Retinal pigment epithelial cell (primary cell): ENCODE measurements around the gene CLASP1.
"Not testable (repeated sequence)": the region's sequence is repeated elsewhere in the genome, so short reads cannot be mapped to it uniquely, and the experiment has no call there.

Experiments used
- DNase-seq: peaks from one replicate; pipeline ENCODE4 v3.0.0-alpha.2; 2010; ENCODE audit warnings: low read depth
- H3K4me3 ChIP-seq: 2 replicates; pipeline ENCODE4 v1.5.1; 2011; ENCODE audit warnings: mild to moderate bottlenecking, low read length, control low read depth, moderate library complexity
- CTCF ChIP-seq: conservative IDR thresholded peaks from 2 replicates; pipeline ENCODE4 v1.5.1; 2011; ENCODE audit warnings: low read depth, low read length, control low read depth, inconsistent platforms

The CLASP1 gene

GRCh38 chr2:121613774-121614173, 35.5 kb downstream of the CLASP1 start:
- H3K4me3 ChIP-seq = no peak overlapping the region
- no peak for TF ChIP-seq CTCF
- no peak for DNase-seq

- H3K4me3 ChIP-seq = no peak overlapping the region
- DNase-seq = no peak
- TF ChIP-seq CTCF = no peak
Observed at GRCh38 chr2:121613152-121613551, 36.1 kb downstream of the CLASP1 start.

- no peak overlapping the region for H3K4me3 ChIP-seq
- no peak for DNase-seq
- no peak for TF ChIP-seq CTCF
Observed at GRCh38 chr2:121611730-121612705, 37.2 kb downstream of the CLASP1 start.

GRCh38 chr2:121611048-121611649, 38.1 kb downstream of the CLASP1 start:
- not testable (repeated sequence) for H3K4me3 ChIP-seq

GRCh38 chr2:121610487-121610874, 38.8 kb downstream of the CLASP1 start:
- not testable (repeated sequence) for DNase-seq, H3K4me3 ChIP-seq

More at GRCh38 chr2:121611048-121611649, 38.1 kb downstream of the CLASP1 start:
- DNase-seq = not testable (repeated sequence)

GRCh38 chr2:121608967-121609366, 40.3 kb downstream of the CLASP1 start:
- no peak for DNase-seq
- H3K4me3 ChIP-seq = no peak overlapping the region
- no peak for TF ChIP-seq CTCF

- no peak for TF ChIP-seq CTCF
- H3K4me3 ChIP-seq = no peak overlapping the region
- no peak for DNase-seq
Observed at GRCh38 chr2:121608367-121608766, 40.9 kb downstream of the CLASP1 start.
